Measurements from ENCODE around the gene HSD17B7. TPM values are rescaled to one million over a fixed set of nuclear protein-coding genes. Genes with fewer than 3 reads are reported as not detected.

The HSD17B7 gene
- polyA plus RNA-seq, 1 donor (not counting 4 experiments of a cell fraction or from before 2014, with no cell fraction given) = 44.7 TPM

GRCh38 chr1:162757476-162757875, 33.0 kb upstream of the HSD17B7 start:
- H3K9ac ChIP-seq (ENCODE audit: control insufficient read depth, extremely low read depth, insufficient read depth, low read length) = no peak overlapping the region
- dilution Hi-C loops (cut with MboI; ENCODE audit: extremely low pct_ligation_motif_present, low sequenced_read_pairs) = no loop called here
- no peaks in the 10 kb centered on the region for H3K79me2 ChIP-seq (ENCODE audit: control insufficient read depth, insufficient read depth, low read length)
- H2AFZ ChIP-seq (ENCODE audit: control insufficient read depth, low read length) = no peak overlapping the region
- FAIRE-seq (no peak), DNase-seq (ENCODE audit: low read depth, low spot score) (no peak)
- peaks cover 10% of the 10 kb centered on the region for H3K4me1 ChIP-seq (ENCODE audit: control insufficient read depth, extremely low read depth, insufficient read depth, low read length)
- no peaks in the 10 kb centered on the region for H3K36me3 ChIP-seq (ENCODE audit: control insufficient read depth in 2 of 2, extremely low read depth in 1 of 2, insufficient read depth in 2 of 2, low read length in 2 of 2)
- no peaks in the 10 kb centered on the region for H3K9me3 ChIP-seq (ENCODE audit: control insufficient read depth, low read depth, low read length)
- no peak overlapping the region for H3K27ac ChIP-seq (ENCODE audit: control insufficient read depth, insufficient read depth, low read length)
- H3K4me2 ChIP-seq (ENCODE audit: control insufficient read depth, extremely low read depth, insufficient read depth, low read depth, low read length) = no peak overlapping the region
- H4K20me1 ChIP-seq (ENCODE audit: control insufficient read depth, extremely low read depth, insufficient read depth, low read length) = no peaks in the 10 kb centered on the region
- no peaks in the 10 kb centered on the region for H3K9me1 ChIP-seq (ENCODE audit: control insufficient read depth, extremely low read depth, insufficient read depth, low read length)
- H3K4me3 ChIP-seq (ENCODE audit: control insufficient read depth in 2 of 3, extremely low read depth in 1 of 3, insufficient read depth in 2 of 3, low read depth in 1 of 3, low read length in 3 of 3) = no peak overlapping the region
- no peak for TF ChIP-seq CTCF (optimal IDR thresholded peaks at IDR 0.05 in 1 of 3, IDR thresholded peaks at IDR 0.05 in 1 of 3, conservative IDR thresholded peaks at IDR 0.05 in 1 of 3; ENCODE audit: extremely low read depth in 1 of 3, insufficient read depth in 2 of 3, low read length in 3 of 3)
- no peak for TF ChIP-seq EZH2 (IDR thresholded peaks at IDR 0.05; ENCODE audit: low read length)
- H3K27me3 ChIP-seq (ENCODE audit: control insufficient read depth, extremely low read depth, insufficient read depth, low read length) = no peaks in the 10 kb centered on the region

GRCh38 chr1:162765788-162766187, 24.7 kb upstream of the HSD17B7 start:
- dilution Hi-C loops (cut with MboI; ENCODE audit: extremely low pct_ligation_motif_present, low sequenced_read_pairs) = no loop called here
- TF ChIP-seq EZH2 (IDR thresholded peaks at IDR 0.05; ENCODE audit: low read length) (no peak), CTCF (optimal IDR thresholded peaks at IDR 0.05 in 1 of 3, IDR thresholded peaks at IDR 0.05 in 1 of 3, conservative IDR thresholded peaks at IDR 0.05 in 1 of 3; ENCODE audit: extremely low read depth in 1 of 3, insufficient read depth in 2 of 3, low read length in 3 of 3) (no peak)
- no peak overlapping the region for H3K4me2 ChIP-seq (ENCODE audit: control insufficient read depth, extremely low read depth, insufficient read depth, low read depth, low read length)
- no peaks in the 10 kb centered on the region for H3K4me1 ChIP-seq (ENCODE audit: control insufficient read depth, extremely low read depth, insufficient read depth, low read length)
- no peaks in the 10 kb centered on the region for H3K36me3 ChIP-seq (ENCODE audit: control insufficient read depth in 2 of 2, extremely low read depth in 1 of 2, insufficient read depth in 2 of 2, low read length in 2 of 2)
- no peak overlapping the region for H3K9ac ChIP-seq (ENCODE audit: control insufficient read depth, extremely low read depth, insufficient read depth, low read length)
- H3K79me2 ChIP-seq (ENCODE audit: control insufficient read depth, insufficient read depth, low read length) = no peaks in the 10 kb centered on the region
- no peaks in the 10 kb centered on the region for H4K20me1 ChIP-seq (ENCODE audit: control insufficient read depth, extremely low read depth, insufficient read depth, low read length)
- no peak overlapping the region for H2AFZ ChIP-seq (ENCODE audit: control insufficient read depth, low read length)
- DNase-seq (ENCODE audit: low read depth, low spot score) (no peak), FAIRE-seq (no peak)
- no peaks in the 10 kb centered on the region for H3K9me3 ChIP-seq (ENCODE audit: control insufficient read depth, low read depth, low read length)
- no peak overlapping the region for H3K27ac ChIP-seq (ENCODE audit: control insufficient read depth, insufficient read depth, low read length)
- H3K27me3 ChIP-seq (ENCODE audit: control insufficient read depth, extremely low read depth, insufficient read depth, low read length) = no peaks in the 10 kb centered on the region
- no peaks in the 10 kb centered on the region for H3K9me1 ChIP-seq (ENCODE audit: control insufficient read depth, extremely low read depth, insufficient read depth, low read length)
- no peak overlapping the region for H3K4me3 ChIP-seq (ENCODE audit: control insufficient read depth in 2 of 3, extremely low read depth in 1 of 3, insufficient read depth in 2 of 3, low read depth in 1 of 3, low read length in 3 of 3)

Measured in keratinocyte (primary cell).